HG02884 (cell line): ENCODE measurements around the gene MEGF6.

ENCODE experiments used
- ATAC-seq: cut with Tn5 transposase; IDR thresholded peaks from one replicate; pipeline ENCODE4 v1.9.1; 2021; ENCODE audit warnings: mild to moderate bottlenecking, moderate library complexity; ENCODE audit not compliant: unreplicated experiment

MEGF6 gene

DNA sequence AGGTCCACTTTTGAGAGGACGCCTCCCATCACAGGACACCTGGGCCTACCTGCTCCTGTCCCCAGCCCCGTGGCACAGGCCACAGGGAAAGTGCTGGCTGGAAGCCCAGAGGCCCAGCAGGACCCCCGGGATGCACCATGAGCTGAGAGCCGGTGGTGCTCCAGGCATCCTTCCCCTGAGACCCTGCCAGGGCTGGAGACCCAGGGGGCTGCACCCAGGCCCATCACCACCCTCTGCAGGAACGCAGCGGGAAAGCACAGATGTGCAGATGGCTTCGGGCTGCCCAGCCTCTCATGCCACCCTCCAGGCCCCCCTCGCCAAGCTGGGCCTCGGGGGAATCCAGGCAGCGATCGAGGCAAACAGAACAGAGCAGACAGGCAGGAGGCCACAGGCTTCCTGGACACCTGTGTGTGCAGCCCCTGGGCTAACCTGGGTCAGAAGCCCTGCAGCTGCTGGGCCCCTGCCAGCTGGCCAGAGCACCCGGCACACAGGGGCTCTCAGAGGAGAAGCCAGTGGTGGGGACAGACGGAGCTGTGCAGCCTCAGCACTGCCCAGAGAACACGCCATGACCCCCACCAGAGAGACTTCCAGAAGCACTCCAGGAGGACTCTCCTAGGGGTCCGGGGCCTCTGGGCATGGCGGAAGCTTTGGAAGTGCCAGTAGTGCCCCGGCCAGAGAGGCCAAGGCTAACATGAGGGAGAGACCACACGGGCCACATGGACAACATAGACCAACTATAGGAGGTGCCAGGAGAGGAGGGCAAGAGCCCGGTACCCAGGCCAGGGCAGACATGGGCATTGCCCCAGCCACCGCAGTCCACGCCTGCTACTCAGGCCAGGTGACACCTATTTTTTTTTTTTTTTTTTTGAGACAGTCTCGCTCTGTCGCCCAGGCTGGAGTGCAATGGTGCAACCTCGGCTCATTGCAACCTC, 85.5 kb downstream of the MEGF6 start:
- no peak for ATAC-seq

DNA sequence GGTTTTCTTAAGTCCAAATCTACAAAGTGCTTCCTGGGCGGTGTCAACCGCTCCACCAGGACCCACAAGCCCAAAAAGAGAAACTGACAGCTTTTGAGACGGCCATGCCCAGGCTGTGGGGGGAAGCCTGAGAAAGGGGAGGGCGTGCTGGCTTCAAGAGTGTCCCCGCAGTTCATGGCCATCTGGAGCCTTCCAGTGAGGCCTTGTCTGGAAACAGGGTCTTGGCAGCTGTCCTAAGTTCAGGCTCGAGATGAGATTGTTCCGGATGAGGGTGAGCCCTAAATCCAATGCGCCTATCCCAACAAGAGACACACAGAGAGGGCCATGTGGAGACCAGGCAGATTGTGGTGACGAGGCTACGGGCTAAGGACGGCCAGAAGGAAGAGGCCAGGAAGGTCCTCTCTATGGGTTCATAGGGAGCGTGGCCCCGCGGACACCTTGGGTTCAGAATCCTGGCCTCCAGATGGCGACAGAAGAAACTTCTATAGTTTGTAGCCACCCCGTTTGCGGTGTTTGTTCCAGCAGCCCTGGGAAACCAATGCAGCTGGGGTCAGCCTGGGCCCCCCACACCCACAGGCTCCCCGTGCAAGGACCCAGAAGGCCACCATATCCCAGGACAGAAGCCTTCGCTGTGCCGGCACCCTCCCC, 86.6 kb downstream of the MEGF6 start:
- ATAC-seq, result no peak

DNA sequence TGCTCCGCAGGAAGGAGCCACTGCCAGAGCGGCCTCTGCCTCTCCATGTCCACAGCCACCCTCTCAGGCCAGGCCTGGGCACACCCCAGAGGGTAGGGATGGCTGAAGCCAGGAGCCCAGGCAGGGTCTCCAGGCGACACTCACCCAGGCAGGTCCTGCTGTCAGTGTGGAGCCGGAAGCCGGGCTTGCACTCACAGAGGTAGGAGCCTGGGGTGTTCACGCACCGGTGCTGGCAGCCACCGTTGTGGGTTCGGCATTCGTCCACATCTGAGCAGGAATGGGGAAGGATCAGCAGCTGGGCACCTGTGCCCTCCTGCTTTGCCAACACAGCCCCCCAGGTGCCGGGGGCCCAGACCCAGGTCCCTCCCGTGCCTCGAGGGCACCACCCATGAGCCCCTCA, 87.3 kb downstream of the MEGF6 start:
- ATAC-seq, result no peak

DNA sequence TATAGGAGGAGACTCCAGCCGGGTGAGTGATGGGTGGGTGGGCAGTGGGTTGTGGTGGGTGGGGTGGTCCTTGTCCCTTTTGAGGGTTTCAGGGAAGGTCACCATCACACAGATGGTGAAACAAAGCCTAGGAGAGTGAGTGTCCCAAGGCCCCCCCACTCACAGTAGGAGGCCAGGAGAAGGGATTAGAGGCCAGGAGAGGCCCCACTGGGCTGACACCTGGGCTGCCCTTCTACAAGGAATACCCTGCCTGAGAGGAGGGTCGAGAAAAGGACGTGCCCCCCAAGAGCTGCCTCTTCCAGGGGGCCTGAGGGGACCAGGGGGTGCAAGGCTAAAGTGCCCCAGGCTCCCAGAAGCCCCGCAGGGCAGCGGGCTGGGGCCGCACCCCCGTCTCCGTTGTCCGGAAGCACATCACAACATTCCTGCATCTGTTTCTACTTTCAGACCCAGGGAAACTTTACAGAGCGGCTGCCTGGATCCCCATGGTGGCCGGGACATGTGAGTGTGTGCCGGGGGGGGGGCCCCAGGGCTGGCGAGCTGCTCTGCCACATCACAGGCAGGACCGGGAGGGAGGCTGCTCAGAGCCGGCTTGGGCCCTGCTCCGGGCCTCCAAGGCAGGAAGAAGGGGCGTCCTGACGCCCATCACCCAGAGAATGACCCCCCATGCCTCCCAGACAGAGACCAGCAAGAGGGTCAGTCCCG, 88.6 kb downstream of the MEGF6 start:
- no peak for ATAC-seq

DNA sequence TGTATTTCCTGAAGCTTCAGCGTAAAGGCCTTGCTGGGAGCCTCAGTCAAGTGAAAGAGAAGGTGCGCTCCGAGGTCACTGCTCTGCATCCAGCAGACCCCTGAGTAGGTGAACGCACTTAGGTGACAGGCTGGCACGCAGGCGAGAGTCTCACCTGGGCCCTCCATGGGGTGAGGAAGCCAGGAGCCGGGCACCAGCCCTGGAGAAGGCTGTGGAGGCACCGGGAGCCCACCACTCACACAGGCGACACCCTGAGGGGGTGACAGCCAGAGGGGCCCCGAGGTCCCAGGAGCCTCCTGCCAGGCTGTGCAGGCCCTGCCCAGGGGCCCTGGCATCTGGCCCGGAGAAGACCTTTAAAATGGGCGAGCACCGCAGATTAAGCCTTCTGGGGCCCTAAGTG, 89.2 kb downstream of the MEGF6 start:
- ATAC-seq, result no peak

DNA sequence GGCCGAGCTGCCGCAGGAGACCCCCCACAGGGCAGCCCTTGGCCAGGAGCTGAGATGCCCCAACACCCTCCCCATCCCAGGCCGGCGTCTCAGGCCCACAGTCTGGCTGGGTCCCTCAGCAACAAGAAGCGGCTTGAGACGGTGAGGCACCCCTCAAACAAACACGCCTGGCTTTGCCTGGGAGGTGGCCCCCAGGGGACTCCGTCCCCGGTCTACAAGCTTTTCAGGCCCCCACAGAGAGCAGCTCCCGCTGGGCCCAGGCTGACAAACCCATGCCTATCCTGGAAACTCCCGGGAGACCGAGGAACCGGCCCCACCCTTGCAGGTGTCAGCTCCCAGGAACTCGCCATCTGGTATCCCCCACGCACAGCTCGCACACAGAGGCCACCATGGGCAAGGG, 89.9 kb downstream of the MEGF6 start:
- no peak for ATAC-seq

DNA sequence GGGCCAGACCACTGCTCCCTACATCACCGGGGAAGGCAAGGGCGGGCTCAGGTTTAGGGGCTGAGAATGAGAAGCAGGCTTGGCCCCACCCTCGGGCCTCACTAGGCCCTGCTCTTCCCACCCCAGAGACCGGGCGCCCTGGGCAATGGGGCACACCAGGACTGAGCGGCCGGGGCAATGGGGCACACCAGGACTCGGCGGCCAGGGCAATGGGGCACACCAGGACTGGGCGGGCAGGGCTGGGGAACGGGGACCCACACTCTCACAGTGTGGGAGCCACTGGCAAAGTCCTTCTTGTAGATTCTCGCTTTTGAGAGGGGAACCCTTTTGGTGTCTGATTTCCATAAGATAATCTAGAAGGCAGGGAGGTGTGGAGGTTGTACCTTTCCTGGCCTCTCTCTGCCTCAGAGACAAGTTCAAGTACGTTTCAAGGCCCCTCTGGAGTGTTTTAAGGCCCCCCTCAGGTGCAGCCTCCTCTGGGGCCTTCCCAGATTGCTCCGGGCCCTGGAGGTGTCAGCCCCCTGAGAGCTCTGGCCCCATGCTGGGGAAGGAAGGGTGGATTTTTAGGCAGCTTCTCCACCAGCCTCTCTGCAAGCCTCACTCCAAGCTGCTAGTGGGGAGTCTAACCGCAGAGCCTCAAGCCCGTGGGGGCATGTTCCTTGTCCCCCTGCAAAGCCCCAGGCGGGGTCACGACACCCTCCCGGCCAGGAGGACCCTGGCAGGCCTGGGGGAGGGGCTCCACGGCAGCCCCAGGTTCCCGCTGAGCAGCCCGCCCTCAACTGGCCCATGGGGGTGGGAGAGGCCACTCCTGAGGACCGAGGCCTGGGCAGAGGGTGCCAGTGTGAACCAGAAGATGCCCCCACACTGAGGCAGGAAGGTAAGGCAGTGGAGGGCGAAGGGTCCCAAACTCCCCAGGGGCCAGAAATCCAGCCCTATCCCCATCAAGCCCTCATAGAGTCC, 90.6 kb downstream of the MEGF6 start:
- no peak for ATAC-seq

DNA sequence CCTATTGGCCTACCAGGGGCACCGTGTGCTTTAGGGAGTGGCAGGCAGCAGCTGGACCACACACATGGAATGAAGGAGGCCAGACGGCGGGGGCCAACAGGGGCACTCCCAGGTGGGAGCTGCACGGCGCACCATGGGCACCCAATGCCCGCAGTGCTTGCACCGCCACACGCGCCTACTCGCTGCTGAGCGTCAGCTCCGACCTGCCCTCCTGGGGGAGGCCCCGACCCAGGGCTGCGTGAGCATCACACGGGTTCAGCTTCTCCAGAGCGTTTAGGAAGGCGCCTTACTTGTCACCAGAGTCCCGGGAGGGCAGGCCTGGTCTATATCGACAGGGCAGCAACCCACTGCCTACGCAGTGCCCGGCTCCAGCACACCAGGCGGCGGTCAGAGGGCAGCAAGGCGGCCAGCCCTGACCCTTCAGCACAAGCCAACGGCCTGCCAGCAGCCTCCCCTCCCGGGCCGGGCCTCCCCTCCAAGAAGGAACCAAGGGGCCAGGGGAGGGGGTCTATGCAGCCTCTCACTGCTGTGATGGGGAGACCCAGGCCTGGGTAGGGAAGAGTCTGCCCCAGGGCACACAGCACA, 91.9 kb downstream of the MEGF6 start:
- ATAC-seq, result no peak

DNA sequence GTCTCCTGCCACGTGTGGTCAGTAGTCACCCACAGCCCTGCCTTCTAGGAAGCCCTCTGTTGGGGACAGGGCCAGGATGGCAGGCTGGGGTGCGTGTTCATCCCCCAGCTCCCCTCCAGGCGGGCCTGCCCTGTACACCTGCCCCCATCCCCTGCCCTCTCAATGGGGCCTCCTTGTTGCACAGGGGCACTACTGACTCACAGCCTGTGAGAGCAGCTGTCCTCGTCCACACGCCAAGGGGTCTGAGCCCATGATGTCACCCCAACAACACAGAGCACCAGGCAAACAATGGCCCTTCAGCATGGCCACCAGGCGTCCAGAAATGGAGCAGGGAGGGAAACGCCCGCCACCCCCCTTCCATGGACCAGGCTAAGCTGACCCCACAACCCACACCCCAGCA, 92.6 kb downstream of the MEGF6 start:
- ATAC-seq, result no peak

DNA sequence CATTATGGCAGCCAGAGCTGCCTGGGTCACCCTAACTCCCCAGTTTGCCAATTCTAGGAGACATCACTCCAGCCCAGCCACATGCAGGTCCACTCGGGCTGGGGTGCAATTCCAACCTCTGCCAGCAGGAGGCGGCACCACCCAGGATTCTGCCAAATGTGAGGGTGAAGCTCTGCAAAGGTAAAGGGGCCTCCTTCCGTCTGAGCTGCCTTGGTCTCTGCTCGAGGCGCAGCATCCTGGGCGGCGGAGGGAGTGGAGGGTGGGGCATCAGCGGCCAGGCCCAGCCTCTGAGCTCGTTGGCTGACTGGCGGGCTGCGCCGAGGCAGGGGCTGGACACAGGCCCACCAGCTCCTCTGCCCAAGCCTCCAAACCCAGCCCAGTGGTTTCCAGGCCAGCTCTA, 93.1 kb downstream of the MEGF6 start:
- no peak for ATAC-seq

DNA sequence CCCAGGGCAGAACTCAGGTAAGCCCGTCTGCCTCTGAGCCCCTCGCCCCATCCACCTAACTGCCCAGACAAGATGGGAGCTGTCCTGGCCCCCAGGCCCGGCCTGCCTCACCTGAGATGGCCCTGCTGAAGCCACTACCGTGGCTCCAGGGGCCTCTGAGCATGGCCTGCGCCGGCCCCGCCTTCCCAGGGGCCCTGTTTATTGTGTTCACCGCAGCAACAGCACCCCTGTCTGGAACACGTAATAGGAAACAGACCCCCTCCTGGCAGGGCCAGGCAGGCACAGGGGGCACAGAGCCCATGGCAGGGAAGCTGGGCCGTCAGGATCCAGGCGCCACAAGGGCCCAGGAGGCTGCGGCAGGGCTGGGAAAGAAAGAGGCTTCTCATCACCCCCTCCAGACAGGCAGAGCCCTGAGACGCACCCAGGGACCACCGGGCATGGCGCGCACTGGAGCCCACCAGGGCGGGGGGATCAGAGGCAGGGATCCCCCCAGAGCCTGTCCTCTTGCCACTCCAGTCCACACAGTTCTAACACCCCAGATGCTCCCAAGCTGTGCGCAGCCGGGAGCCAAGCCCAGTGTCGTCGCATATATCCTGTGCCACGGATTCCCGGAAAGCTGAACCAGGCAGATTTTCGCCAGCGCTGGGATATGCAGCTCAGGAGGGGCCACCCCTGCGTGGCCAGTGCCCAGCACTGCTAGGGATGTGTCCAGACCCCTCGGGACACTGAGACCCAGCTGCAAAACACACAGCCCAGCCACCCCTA, 94.2 kb downstream of the MEGF6 start:
- no peak for ATAC-seq

DNA sequence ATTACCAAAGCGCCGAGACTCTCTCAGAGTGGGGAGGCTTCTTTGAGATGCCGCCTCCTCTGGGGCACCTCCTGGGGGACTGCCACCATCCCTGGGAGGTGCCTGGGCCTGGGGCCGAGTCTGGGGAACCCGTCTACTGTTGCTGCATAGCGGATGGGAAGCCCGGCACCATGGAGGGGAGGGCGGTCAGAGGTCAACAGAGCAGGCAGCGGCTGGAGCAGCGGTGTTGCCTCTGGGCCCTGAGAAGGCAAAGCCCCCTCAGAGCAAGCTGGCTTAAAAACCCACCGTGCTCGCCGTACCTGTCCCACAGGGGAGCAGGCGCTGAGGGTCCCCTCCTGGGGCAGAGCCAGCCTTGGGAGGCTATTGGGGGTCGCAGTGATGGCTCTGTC, 94.8 kb downstream of the MEGF6 start:
- ATAC-seq, result no peak

DNA sequence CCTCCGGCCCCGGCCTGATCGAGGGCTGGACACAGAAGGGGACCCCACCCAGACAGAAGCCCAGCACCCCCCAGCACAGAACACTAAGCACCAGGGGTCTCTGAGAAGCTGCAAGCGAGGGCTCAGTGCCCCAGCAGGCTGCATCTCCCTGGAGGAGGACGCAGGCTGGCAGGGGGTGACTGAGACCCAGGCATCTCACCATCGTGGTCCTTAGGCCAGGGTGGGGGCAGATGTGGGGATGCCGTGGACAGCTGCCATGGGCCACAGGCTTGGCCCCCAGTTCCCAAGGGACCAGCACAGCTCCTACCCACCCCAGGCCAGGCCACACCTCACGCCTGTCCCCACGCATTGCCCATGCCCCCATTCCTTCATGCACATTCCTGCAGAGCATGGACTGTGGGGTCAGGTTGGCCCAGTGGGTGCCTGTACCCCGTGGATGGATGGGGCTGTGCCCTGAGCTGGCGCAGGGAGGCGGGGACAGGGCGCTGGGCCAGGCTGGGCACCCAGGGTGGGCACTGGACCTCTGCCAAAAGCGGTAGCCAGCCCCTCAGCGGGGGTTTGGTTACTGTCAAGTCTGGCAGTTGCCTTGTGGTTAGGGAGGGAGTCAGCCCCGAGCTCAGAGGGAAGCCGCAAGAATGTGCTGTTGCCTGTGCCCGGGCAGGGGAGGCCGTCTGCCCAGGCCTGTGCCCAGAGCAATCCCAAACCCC, 95.4 kb downstream of the MEGF6 start:
- ATAC-seq, result no peak

DNA sequence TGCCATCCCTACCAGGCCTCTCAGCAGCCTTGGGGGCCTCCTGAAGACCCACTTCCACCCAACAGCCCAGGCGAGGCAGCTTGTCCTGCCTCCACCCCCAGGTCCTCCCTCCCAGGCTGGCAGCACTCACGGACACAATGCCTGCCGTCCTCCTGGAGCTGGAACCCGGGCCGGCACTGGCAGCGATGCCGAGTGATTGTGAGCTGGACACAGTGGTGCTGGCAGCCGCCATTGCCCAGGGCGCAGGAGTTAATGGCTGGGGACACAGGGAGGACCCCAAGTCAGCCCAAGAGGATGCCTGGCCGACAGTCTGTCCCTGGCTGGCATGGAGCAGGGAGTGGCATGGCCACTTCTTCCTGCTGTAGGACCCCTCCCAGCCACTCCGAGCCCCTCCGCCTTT, 96.0 kb downstream of the MEGF6 start:
- no peak for ATAC-seq

DNA sequence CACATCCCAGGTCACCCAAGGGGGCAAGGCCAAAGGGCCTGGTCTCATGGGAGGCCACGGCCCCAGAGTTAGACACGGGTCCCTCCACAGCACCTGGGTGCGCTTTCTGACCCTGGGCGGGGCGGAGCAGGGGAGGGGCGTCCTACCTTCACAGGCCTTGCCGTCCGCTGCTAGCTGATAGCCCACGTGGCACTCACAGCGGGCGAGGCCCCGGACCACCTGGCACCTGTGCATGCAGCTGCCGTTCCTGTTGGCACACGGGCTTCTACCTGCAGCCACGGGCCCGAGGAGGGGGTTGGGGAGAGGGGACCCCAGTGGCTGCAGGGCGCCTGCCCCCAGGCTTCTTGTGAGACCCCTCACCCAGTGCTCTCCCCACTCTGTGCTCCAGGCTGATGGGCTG, 96.9 kb downstream of the MEGF6 start:
- no peak for ATAC-seq

DNA sequence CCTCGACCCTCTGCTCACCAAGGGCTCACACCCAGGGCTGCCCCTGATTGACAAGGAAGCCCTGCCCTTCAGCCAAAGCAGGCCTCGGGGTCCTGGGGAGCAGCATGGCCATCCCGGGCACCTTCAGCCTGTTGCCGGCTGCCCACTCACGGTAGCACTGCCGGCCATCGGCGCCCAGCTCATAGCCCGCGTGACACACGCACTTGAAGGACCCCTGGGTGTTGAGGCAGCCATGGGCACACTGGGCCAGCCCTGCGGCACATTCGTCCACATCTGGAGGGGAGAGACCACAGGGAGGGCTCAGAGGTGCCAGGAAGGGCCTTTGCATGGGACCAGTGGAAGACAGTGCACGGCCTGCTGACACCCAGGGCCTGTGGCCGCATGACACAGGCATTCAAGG, 99.5 kb downstream of the MEGF6 start:
- ATAC-seq, result no peak

DNA sequence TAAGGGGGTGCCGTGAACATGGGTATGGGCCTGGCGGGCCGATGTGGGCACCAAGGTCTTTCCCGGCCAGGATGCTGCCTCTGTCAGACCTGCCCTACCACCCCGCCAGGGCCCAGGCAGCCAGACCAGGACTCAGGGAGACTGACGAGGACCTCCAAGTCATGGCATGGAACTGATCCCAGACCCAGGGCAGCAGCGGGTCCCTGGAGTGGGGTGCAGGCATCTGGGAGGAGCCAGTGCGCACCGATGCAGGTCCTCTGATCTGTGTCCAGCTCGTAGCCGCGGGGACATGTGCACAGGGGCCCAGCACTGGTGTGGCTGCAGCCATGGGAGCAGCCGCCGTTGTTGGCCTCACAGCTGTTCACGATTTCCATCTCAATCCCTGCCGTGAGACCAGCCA, 100.0 kb downstream of the MEGF6 start:
- no peak for ATAC-seq

DNA sequence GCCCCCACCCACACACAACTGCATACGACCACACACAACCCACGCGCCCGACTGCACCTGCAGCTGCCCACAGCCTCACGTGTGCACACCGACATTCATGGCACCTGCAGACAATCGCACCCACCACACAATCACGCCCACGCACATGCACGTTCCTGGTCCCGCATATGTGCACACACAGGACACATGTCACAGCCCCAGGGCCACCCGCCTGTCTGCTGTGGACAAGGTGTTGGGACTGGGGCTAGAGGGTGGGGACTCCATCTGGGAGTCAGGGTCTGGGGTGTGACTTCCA, 100.4 kb downstream of the MEGF6 start:
- ATAC-seq, result no peak
